ENCODE data around the gene TLX1.

TLX1 gene

DNA sequence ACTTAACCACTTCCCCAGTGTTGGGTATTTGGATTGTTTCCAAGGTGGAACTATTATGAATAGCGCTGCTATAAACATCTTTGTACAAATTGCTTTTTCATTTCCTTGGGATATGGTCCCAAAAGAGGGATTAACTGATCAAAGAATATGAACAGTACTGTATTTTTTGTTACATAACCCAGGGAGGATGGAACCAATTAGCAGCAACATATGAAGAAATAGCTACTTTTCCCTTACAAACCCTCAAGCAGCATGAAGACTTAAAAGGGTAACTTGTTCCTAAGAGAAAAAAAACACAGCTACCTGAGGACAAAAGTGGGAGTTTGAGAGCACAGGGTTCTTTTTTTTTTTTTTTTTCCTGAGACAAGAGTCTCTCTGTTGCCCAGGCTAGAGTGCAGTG, 13.1 kb upstream of the TLX1 start (continued):
- TF ChIP-seq, protein P1, sequence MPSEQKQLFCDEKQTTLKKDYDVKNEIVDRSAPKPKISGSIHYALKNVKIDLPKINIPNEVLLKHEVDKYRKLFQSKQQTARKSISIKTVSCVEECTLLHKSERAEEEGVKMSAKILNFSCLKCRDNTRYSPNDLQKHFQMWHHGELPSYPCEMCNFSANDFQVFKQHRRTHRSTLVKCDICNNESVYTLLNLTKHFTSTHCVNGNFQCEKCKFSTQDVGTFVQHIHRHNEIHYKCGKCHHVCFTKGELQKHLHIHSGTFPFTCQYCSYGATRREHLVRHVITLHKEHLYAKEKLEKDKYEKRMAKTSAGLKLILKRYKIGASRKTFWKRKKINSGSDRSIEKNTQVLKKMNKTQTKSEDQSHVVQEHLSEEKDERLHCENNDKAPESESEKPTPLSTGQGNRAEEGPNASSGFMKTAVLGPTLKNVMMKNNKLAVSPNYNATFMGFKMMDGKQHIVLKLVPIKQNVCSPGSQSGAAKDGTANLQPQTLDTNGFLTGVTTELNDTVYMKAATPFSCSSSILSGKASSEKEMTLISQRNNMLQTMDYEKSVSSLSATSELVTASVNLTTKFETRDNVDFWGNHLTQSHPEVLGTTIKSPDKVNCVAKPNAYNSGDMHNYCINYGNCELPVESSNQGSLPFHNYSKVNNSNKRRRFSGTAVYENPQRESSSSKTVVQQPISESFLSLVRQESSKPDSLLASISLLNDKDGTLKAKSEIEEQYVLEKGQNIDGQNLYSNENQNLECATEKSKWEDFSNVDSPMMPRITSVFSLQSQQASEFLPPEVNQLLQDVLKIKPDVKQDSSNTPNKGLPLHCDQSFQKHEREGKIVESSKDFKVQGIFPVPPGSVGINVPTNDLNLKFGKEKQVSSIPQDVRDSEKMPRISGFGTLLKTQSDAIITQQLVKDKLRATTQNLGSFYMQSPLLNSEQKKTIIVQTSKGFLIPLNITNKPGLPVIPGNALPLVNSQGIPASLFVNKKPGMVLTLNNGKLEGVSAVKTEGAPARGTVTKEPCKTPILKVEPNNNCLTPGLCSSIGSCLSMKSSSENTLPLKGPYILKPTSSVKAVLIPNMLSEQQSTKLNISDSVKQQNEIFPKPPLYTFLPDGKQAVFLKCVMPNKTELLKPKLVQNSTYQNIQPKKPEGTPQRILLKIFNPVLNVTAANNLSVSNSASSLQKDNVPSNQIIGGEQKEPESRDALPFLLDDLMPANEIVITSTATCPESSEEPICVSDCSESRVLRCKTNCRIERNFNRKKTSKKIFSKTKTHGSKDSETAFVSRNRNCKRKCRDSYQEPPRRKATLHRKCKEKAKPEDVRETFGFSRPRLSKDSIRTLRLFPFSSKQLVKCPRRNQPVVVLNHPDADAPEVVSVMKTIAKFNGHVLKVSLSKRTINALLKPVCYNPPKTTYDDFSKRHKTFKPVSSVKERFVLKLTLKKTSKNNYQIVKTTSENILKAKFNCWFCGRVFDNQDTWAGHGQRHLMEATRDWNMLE (tag by site-specific recombination; conservative IDR thresholded peaks at IDR 0.05; ENCODE audit: low read depth): no peak
- TF ChIP-seq GLI4 (tag by site-specific recombination; IDR thresholded peaks at IDR 0.05): no peak

DNA sequence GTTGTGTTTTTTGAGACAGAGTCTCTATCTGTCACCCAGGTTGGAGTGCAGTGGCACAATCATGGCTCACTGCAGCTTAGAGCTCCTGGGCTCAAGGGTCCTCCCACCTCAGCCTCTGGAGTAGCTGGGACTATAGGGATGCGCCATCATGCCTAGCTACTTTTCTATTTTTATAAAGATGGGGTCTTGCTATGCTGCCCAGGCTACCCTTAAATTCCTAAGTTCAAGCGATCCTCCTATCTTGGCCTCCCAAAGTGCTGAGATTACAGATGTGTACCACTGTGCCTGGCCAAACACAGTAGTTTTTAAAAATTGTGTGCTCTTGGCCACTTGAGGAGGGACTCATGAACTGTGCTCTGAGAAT, 10.6 kb upstream of the TLX1 start:
- Histone ChIP-seq H3K27ac (ENCODE audit: extremely low read depth, low read depth, low read length) (no peak overlapping the region), H3K4me3 (ENCODE audit: low read depth, low read length) (no peak overlapping the region), H3K9me3 (ENCODE audit: control insufficient read depth, insufficient read depth, low read depth, low read length) (no peaks in the 10 kb centered on the region), H3K36me3 (ENCODE audit: control insufficient read depth in 2 of 2, insufficient read depth in 1 of 2, low read length in 2 of 2) (no peaks in the 10 kb centered on the region), H3K4me1 (ENCODE audit: control insufficient read depth, insufficient read depth, low read length) (no peaks in the 10 kb centered on the region)
- TF ChIP-seq ZNF121 (tag by site-specific recombination; IDR thresholded peaks at IDR 0.05): peak; percentile 94
- TF ChIP-seq MYNN (tag by site-specific recombination; IDR thresholded peaks at IDR 0.05; ENCODE audit: borderline replicate concordance): no peak
- ChIA-PET CTCF (no interaction called here), POLR2A (no interaction called here)

DNA sequence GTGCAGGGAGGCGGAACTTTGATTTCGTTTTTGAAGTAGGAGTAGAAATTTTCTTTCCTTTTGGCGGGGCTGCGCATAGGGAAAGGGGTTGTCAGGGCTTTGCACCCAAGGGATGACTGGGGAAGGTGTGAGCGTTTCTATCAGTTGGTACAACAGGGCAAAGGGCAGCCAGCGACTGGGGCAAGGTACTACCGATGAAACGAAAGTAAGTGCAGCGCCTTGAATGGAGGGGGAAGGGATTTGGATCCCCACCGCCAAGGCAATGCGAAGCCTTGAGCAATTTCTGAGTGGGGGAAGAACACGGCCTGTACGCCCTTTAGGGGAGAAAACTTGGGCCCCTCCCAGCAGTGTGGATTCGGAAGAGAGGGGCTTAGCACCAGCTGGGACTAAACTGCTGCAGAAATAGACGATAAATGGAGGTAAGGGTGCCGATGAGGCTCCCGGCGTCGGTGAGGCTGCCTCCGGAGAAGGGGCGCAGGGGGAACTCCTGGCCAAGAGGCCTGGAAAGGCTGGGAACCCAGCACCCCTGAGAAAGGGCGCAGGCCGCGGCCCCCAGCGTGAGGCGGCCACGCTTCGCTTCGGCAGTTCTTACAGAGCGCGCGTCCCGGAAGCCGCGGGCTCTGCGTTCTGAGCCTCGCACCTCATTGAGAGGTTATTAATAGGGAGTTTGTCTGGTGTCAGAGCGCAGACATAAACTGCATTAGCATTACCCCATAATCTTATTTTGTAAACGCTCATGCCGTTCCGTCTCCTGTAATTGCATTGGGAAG, 10.0 kb upstream of the TLX1 start:
- Histone ChIP-seq H3K9me3 (ENCODE audit: control insufficient read depth, insufficient read depth, low read depth, low read length) (no peaks in the 10 kb centered on the region), H3K36me3 (ENCODE audit: control insufficient read depth in 2 of 2, insufficient read depth in 1 of 2, low read length in 2 of 2) (no peaks in the 10 kb centered on the region), H3K4me3 (ENCODE audit: low read depth, low read length) (no peak overlapping the region), H3K4me1 (ENCODE audit: control insufficient read depth, insufficient read depth, low read length) (no peaks in the 10 kb centered on the region), H3K27ac (ENCODE audit: extremely low read depth, low read depth, low read length) (no peak overlapping the region)
- ChIA-PET CTCF (interaction anchor here (2.5 kb wide), 1 partner anchor 25 kb away, joined by 13 read pairs; no protein-coding TSS in a partner anchor), POLR2A (no interaction called here)
- TF ChIP-seq ZNF350 (tag by site-specific recombination; IDR thresholded peaks at IDR 0.05) (no peak), ZNF311 (tag by site-specific recombination; IDR thresholded peaks at IDR 0.05; ENCODE audit: borderline replicate concordance) (no peak), ZNF629 (tag by site-specific recombination; IDR thresholded peaks at IDR 0.05) (no peak), ZNF280D (tag by site-specific recombination; IDR thresholded peaks at IDR 0.05) (no peak), ZNF26 (tag by site-specific recombination; IDR thresholded peaks at IDR 0.05) (no peak), OVOL3 (tag by site-specific recombination; IDR thresholded peaks at IDR 0.05) (no peak), ZNF16 (tag by site-specific recombination; IDR thresholded peaks at IDR 0.05; ENCODE audit: low read depth) (no peak), KLF9 (tag by site-specific recombination; IDR thresholded peaks at IDR 0.05; ENCODE audit: low read depth) (no peak), ZNF280C (tag by site-specific recombination; IDR thresholded peaks at IDR 0.05) (no peak), ZNF660 (tag by site-specific recombination; IDR thresholded peaks at IDR 0.05) (no peak), ZNF558 (tag by site-specific recombination; IDR thresholded peaks at IDR 0.05) (no peak), ZNF785 (tag by site-specific recombination; IDR thresholded peaks at IDR 0.05) (no peak), KLF17 (tag by site-specific recombination; IDR thresholded peaks at IDR 0.05) (no peak), ZNF510 (tag by site-specific recombination; IDR thresholded peaks at IDR 0.05; ENCODE audit: insufficient replicate concordance) (no peak)
- TF ChIP-seq, protein P2, sequence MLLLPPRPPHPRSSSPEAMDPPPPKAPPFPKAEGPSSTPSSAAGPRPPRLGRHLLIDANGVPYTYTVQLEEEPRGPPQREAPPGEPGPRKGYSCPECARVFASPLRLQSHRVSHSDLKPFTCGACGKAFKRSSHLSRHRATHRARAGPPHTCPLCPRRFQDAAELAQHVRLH (tag by site-specific recombination; IDR thresholded peaks at IDR 0.05): no peak
